ENCODE data around the gene RPTOR. TPM values are rescaled to one million over a fixed set of nuclear protein-coding genes. Genes with fewer than 3 reads are reported as not detected.

Gene RPTOR
- total RNA-seq, 6 donors from 2014 or later: 26.8 to 109 (median 36.8) TPM

GRCh38 chr17:80639658-80640057, 95.0 kb downstream of the RPTOR start:
- no peaks in the 10 kb centered on the region for H3K4me1 ChIP-seq
- H3K27ac ChIP-seq: no peak overlapping the region
- ATAC-seq (ENCODE audit: low FRiP score in 2 of 2) (no peak), DNase-seq (no peak)
- 90 to 94% methylated on average over 2 of the region's 2 CpGs for whole genome bisulfite sequencing, 2 donors
- H3K9me3 ChIP-seq: no peaks in the 10 kb centered on the region
- TF ChIP-seq EP300 (IDR thresholded peaks at IDR 0.05) (no peak), POLR2A (IDR thresholded peaks at IDR 0.05) (no peak), CTCF (IDR thresholded peaks at IDR 0.05) (no peak), POLR2AphosphoS5 (IDR thresholded peaks at IDR 0.05) (no peak)
- no peak overlapping the region for H3K4me3 ChIP-seq
- H3K27me3 ChIP-seq: no peaks in the 10 kb centered on the region
- no peaks in the 10 kb centered on the region for H3K36me3 ChIP-seq

- 95 to 96% methylated on average over 19 of the region's 19 CpGs for WGBS, 2 donors
- TF ChIP-seq EP300 (IDR thresholded peaks at IDR 0.05) (no peak), CTCF (IDR thresholded peaks at IDR 0.05) (no peak), POLR2AphosphoS5 (IDR thresholded peaks at IDR 0.05) (no peak), POLR2A (IDR thresholded peaks at IDR 0.05) (no peak)
- Histone ChIP-seq H3K4me1 (no peaks in the 10 kb centered on the region), H3K9me3 (no peaks in the 10 kb centered on the region), H3K36me3 (no peaks in the 10 kb centered on the region), H3K27me3 (no peaks in the 10 kb centered on the region), H3K4me3 (no peak overlapping the region), H3K27ac (no peak overlapping the region)
- DNase-seq: no peak
- ATAC-seq (ENCODE audit: low FRiP score in 2 of 2): no peak
Observed at GRCh38 chr17:80640366-80641084, 95.9 kb downstream of the RPTOR start.

GRCh38 chr17:80643326-80644099, 98.9 kb downstream of the RPTOR start:
- Histone ChIP-seq H3K36me3 (no peaks in the 10 kb centered on the region), H3K4me3 (no peak overlapping the region), H3K9me3 (no peaks in the 10 kb centered on the region), H3K27me3 (no peaks in the 10 kb centered on the region), H3K4me1 (no peaks in the 10 kb centered on the region), H3K27ac (no peak overlapping the region)
- TF ChIP-seq EP300 (IDR thresholded peaks at IDR 0.05) (no peak), POLR2AphosphoS5 (IDR thresholded peaks at IDR 0.05) (no peak), POLR2A (IDR thresholded peaks at IDR 0.05) (no peak), CTCF (IDR thresholded peaks at IDR 0.05) (no peak)
- 95 to 96% methylated on average over 19 of the region's 19 CpGs for WGBS, 2 donors
- no peak for ATAC-seq (ENCODE audit: low FRiP score in 2 of 2)
- DNase-seq: no peak

GRCh38 chr17:80644536-80644935, 99.9 kb downstream of the RPTOR start:
- no peak overlapping the region for H3K4me3 ChIP-seq
- ATAC-seq (ENCODE audit: low FRiP score in 2 of 2) (no peak), DNase-seq (no peak)
- H3K27me3 ChIP-seq: no peaks in the 10 kb centered on the region
- H3K4me1 ChIP-seq: peaks cover 4 to 7% (median 5%) of the 10 kb centered on the region in 4 donors
- no peaks in the 10 kb centered on the region for H3K9me3 ChIP-seq
- no peaks in the 10 kb centered on the region for H3K36me3 ChIP-seq
- TF ChIP-seq POLR2A (IDR thresholded peaks at IDR 0.05): no peak
- TF ChIP-seq EP300 (IDR thresholded peaks at IDR 0.05): no peak
- TF ChIP-seq POLR2AphosphoS5 (IDR thresholded peaks at IDR 0.05): no peak
- TF ChIP-seq CTCF (IDR thresholded peaks at IDR 0.05): no peak
- 95 to 97% methylated on average over 3 of the region's 3 CpGs for WGBS, 2 donors
- no peak overlapping the region for H3K27ac ChIP-seq

All from upper lobe of left lung (tissue), 6 donors.